Measurements from ENCODE around the gene SPOCK3.

GRCh38 chr4:167210166-167210565 is 24.1 kb downstream of the SPOCK3 start:
- no peak for TF ChIP-seq REST (IDR thresholded peaks at IDR 0.05; ENCODE audit: insufficient read depth in 1 of 2, low read depth in 2 of 2, low read length in 1 of 2)
- TF ChIP-seq POLR2AphosphoS5 (IDR thresholded peaks at IDR 0.05; ENCODE audit: low read depth, low read length): no peak
- TF ChIP-seq CTCF (IDR thresholded peaks at IDR 0.05): no peak

Data from Panc1 (cell line).